ENCODE measurements around the gene OSCP1. TPM values are rescaled to one million over a fixed set of nuclear protein-coding genes. Genes with fewer than 3 reads are reported as not detected.

Gene OSCP1
- total RNA-seq, 2 donors from 2014 or later, result 11.5 to 16.9 TPM

DNA sequence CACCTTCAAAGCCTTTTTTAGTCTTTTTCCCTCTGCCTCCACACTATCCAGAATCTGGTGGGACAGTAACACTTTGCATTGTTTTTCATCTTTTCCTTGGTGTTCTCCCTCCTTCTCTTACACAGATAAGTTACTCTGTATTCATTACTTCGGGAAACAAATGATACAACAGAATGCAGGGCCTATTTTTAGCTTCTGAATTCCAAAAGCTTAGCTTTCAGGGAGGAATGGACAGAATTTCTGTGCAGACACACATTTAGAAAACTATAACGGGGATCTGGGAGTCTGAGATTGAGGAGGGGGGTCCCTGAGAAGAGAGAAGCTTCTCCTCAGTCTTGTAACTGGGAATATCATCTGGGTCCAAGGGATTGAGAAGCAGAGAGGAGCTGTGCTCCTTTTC is 61.0 kb downstream of the OSCP1 start:
- ATAC-seq (ENCODE audit: insufficient number of reproducible peaks, low FRiP score, low read depth) (no peak), DNase-seq (ENCODE audit: low spot score) (no peak)
- Histone ChIP-seq H3K9me3 (no peaks in the 10 kb centered on the region), H3K4me3 (no peak overlapping the region), H3K36me3 (peaks cover 28% of the 10 kb centered on the region), H3K27me3 (replicated peaks; ENCODE audit: insufficient read depth) (no peaks in the 10 kb centered on the region), H3K4me1 (ENCODE audit: control insufficient read depth in 1 of 2, low read depth in 2 of 2) (peaks cover 9 to 41% of the 10 kb centered on the region in 2 donors), H3K27ac (peak overlapping the region; percentile 86 to 96)
- TF ChIP-seq, protein P1, sequence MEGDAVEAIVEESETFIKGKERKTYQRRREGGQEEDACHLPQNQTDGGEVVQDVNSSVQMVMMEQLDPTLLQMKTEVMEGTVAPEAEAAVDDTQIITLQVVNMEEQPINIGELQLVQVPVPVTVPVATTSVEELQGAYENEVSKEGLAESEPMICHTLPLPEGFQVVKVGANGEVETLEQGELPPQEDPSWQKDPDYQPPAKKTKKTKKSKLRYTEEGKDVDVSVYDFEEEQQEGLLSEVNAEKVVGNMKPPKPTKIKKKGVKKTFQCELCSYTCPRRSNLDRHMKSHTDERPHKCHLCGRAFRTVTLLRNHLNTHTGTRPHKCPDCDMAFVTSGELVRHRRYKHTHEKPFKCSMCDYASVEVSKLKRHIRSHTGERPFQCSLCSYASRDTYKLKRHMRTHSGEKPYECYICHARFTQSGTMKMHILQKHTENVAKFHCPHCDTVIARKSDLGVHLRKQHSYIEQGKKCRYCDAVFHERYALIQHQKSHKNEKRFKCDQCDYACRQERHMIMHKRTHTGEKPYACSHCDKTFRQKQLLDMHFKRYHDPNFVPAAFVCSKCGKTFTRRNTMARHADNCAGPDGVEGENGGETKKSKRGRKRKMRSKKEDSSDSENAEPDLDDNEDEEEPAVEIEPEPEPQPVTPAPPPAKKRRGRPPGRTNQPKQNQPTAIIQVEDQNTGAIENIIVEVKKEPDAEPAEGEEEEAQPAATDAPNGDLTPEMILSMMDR (IDR thresholded peaks at IDR 0.05), result no peak

DNA sequence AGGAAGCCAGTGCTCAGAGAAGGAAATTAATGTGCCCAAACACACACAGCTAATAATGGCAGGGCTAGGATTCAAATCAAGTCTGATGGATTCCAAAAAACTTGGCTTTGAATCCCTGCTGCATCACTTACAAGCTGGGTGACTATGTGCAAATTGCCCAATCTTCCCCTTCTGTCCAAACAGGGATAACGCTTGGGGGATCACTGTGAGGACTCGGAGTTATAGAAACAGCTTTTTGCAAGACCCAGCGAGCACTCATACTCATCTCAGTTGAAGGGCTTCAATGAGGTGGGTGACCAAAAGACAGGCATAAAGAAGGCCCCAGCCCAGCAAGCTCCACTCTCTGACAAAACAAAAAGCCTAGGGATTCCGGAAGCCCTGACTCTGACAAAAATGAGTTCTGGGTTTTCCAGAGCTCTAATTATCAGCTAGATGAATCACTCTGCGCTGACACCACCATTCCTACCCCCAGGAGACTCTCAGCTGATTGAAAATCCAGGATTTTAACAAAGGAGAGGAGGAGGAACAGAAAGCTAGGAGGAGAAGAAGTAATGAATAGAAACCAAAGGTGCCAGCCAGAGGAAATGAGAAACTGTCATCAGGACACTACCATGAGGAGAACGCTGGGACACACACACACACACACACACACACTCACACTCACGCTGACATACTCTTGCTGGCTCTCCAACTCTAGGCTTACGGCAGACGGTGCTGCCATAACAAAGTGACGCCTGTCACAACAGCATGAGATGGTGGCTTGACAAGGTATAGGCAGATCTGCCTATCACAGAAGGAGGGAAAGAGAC is 62.9 kb downstream of the OSCP1 start:
- peak overlapping the region; percentile 70 for H3K4me3 ChIP-seq
- H3K27me3 ChIP-seq (replicated peaks; ENCODE audit: insufficient read depth), result no peaks in the 10 kb centered on the region

DNA sequence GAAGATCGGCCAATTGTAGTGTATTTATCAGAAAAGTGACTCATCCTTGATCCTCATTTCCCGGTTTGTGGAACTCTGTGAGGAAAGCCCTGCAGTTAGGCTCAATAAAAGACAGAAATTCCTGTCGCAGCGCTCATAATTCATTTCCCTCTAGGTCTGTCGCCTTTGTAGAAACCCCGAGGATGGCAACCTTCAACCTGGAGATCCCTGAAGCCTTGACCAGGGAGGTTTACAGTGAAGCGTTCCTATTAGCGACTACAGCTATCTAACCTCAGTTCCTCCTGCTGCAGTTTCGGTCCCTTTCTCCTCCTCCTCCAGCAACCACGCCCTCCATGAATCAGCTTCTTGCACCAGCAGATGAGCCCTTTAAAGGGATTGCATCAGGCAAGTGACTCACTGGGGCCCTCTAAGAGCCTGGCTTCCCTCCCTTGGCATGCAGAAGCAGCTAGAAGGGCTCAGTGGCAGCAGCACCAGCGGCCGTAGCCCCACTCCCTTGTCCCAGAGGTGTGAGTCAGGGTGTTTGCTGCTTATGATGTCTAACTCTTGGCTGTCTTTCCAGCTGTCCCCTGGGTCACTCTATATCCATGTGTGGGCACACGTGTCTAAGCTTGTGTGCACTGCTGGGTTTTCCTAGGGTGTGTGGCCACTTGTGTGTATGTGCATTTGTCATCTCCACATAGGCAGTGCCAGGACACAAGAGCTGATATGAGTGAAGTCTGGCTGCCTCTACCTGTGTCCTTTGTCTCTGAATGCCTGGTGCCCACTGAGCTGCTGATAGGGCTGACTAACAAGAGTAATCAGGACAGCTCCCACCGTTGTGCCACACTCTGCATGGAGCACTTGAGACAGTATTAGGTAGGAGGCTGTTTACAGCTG is 63.7 kb downstream of the OSCP1 start:
- Histone ChIP-seq H3K4me3 (peak overlapping the region; percentile 70), H3K9me3 (no peaks in the 10 kb centered on the region), H3K27ac (peak overlapping the region; percentile 96 to 97), H3K36me3 (peaks cover 4% of the 10 kb centered on the region), H3K27me3 (replicated peaks; ENCODE audit: insufficient read depth) (no peaks in the 10 kb centered on the region), H3K4me1 (ENCODE audit: control insufficient read depth in 1 of 2, low read depth in 2 of 2) (peaks cover 28 to 68% of the 10 kb centered on the region in 2 donors)
- TF ChIP-seq, protein P1 (IDR thresholded peaks at IDR 0.05), result no peak
- peak; percentile 85 for ATAC-seq (ENCODE audit: insufficient number of reproducible peaks, low FRiP score, low read depth)
- peak; percentile 98 for DNase-seq (ENCODE audit: low spot score)

More for the DNA sequence above, 62.9 kb downstream of the OSCP1 start:
- TF ChIP-seq, protein P1 (IDR thresholded peaks at IDR 0.05), result no peak
- DNase-seq (ENCODE audit: low spot score), result no peak
- peak overlapping the region; percentile 86 to 96 for H3K27ac ChIP-seq
- no peak for ATAC-seq (ENCODE audit: insufficient number of reproducible peaks, low FRiP score, low read depth)
- H3K9me3 ChIP-seq, result no peaks in the 10 kb centered on the region
- H3K4me1 ChIP-seq (ENCODE audit: control insufficient read depth in 1 of 2, low read depth in 2 of 2), result peaks cover 20 to 60% of the 10 kb centered on the region in 2 donors
- H3K36me3 ChIP-seq, result peaks cover 11% of the 10 kb centered on the region

DNA sequence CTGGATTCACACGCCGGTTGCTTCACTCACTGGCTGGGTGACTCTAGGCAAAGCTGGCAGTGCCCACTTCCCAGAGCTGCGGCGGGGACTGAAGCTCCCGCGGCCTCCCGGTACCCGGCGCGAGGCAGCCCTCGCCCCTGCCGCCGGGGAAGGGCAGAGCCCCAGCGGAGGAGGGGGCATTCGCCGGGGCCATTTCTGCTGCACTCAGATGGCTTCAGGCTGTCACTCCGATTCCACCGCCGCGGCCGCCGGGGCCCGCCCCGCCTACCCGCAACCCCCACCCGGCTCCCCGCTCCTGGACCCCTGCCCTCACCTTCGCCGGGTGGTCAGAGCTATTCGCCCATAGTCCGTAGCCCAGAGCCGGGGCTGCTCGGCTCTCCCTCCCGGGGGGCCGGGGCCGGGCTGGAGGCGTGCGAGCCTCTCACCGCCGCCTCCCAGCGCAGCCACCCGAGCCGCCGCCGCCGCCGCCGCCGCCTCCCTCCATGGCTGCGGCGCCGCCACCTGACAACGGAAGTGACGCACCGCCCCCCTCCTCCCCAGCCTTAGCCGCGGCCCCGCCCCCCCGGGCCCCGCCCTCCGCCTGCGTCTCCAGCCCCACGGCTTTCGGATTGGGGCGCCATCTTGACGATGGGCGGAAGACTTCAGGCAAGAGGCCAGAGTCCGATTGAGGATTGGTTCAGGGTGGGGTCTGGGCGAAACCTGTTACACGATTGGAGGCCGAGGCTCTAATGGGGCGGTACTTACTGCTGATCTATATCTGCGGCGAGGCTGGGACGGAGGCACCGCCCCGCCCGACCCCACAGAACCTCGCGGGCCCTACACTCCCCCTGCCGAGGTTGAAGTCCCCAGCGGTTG is 64.6 kb downstream of the OSCP1 start, which contains the start of gene STK40:
Gene STK40 (minus strand): TSS at position 515 of the 855 bp plus-strand sequence. CDS start 24,592 bp downstream, outside the sequence.
- Histone ChIP-seq H3K36me3 (no peaks in the 10 kb centered on the region), H3K27ac (peak within 1 kb of the TSS; percentile 96 to 97), H3K27me3 (replicated peaks; ENCODE audit: insufficient read depth) (no peaks in the 10 kb centered on the region), H3K4me3 (peak within 1 kb of the TSS; percentile 70), H3K4me1 (ENCODE audit: control insufficient read depth in 1 of 2, low read depth in 2 of 2) (peaks cover 31 to 77% of the 10 kb centered on the region in 2 donors), H3K9me3 (no peaks in the 10 kb centered on the region)
- TF ChIP-seq, protein P1 (IDR thresholded peaks at IDR 0.05), result no peak
- peak; percentile 93 for DNase-seq (ENCODE audit: low spot score)
- peak; percentile 88 for ATAC-seq (ENCODE audit: insufficient number of reproducible peaks, low FRiP score, low read depth)

Measured in thoracic aorta (tissue), 2 donors.